HG03060 (cell line): ENCODE results near the gene SNU13.
"Not testable (repeated sequence)": the region's sequence is repeated elsewhere in the genome, so short reads cannot be mapped to it uniquely, and the experiment has no call there.

ENCODE experiments used
- ATAC-seq: cut with Tn5 transposase; IDR thresholded peaks from one replicate; pipeline ENCODE4 v1.9.1; 2021; ENCODE audit warnings: low read depth, moderate number of reproducible peaks; ENCODE audit not compliant: unreplicated experiment

SNU13 gene

DNA sequence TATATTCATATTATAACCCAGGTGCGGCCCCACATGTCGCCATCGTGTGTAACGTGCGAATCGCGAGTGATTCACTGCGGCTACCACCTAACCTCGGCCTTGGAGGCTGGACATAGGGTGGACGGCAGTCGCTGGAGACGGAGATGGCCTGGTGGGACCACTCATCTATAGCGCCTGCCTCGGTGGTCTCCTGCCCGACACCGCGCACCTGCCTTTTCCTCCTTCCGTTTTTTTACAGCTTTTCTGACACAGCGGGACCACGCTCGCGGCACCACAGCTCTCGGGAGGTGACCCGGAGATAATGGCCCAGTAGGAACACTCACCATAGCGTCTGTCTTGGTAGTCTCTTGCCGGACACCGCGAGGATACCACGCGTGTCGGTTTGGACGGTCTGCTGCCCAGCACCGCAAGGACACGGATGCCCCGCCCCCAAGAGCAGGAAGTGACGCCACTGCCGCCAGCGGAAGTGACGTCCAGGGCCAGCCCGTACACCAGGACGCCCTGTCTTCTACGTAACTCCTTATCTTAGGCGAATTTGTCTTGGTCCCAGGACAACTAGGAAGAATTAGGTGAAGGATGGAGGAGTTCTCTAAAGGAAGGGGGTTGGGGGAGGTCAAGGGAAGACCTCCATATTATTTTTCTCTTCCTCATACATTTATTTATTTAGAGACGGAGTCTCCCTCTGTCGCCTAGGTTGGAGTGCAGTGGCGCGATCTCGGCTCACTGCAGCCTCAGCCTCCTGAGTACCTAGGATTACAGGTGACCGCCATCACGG lies 6.4 kb downstream of the SNU13 start:
- no peak for ATAC-seq

DNA sequence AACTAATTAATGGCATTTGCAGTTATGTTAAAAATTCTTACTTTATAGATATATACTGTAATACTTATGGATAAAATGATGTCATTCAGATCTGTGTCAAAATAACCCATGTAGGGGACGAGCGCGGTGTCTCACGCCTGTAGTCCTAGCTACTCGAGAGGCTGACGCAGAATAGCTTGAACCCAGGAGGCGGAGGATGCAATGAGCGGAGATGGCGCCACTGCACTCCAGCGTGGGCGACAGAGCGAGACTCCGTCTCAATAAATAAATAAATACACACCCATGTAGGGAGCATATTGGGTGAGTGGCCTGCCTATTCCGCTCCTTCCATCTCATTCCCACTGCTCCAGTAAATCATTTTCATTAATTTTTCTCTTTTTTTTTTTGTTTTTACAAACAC lies 7.1 kb downstream of the SNU13 start:
- ATAC-seq = no peak

DNA sequence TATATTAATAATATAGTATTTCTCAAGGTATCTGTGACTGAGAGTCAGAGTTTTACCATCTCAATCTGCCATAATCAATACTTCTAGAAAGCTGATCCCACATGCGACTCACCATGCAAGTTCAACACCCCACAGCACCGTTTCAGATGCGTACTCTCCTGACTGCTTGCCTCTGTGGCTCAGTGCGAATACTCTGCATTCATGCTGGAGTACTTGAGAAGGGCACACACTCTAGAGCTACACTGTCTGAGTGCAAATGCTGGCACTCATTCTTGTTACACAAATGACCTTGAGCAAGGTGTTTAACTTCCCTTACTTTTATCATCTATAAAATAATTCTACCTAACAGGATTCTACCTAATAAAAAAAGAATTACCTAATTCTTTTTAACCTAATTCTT lies 12.5 kb downstream of the SNU13 start:
- no peak for ATAC-seq

DNA sequence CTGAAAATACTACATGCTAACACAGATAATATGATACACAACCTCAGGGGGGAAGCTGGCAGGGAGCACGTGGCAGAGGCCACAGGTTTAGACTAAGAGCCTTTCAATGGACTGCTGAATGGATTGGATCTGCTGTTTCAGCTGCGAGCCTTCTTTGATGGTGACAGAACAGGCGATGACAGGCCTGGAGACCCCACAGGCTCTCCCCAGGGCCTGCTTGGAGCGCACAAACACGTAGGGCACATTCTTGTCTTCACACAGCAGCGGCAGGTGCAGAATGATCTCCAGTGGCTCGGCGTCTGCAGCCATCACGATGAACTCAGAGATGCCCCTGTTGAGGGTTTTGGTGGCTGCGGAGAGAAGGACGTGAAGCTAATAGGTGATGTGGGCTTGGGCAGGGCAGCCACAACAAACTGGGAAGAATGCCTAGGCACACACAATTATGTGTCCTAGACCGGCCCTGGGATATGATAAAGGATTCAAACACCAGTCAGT lies 13.8 kb downstream of the SNU13 start:
- no peak for ATAC-seq

DNA sequence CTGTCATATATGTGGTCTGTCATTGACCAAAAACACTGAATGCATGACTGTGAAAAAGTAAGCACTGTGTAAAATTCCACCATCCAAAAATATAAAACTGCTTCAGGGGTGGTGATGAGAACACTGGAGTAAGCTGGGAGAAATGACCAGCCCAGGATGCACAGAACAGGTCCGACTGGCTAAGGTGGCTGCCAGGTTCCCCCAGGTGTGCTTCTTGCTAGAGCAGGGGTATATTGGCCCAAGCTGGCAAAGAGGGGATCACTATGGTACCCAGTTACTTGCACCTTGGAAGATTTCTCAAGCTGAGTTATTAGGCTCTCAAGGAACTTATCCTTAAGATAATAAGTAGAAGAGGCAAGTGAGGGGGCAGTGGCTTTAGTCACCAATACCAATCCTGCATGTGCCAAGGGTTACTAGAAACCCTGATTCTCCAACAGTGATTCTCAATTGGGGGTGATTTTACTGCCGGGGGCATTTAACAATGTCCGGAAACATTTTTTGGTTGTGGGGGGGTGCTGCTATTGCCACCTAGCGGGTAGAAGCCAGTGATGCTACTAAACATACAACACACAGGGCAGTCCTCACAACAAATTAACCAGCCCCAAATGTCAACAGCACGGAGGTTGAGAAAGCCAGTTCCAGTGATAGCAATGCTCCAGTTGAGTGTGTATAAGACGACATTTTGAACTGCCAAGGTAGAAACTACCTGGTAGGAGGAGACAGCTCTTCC lies 15.7 kb downstream of the SNU13 start:
- no peak for ATAC-seq

DNA sequence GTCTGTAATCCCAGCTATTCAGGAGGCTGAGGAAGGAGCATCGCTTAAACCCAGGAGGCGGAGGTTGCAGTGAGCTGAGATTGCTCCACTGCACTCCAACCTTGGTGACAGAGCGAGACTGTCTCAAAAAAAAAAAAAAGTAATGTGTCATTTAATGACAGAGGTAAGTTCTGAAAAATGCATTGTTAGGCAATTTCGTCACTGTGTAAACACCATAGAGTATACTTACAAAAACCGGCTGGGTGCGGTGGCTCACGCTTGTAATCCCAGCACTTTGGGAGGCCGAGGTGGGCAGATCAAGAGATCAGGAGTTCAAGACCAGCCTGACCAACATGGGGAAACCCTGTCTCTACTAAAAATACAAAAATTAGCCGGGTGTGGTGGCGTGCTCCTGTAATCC lies 16.6 kb downstream of the SNU13 start:
- not testable (repeated sequence) for ATAC-seq

DNA sequence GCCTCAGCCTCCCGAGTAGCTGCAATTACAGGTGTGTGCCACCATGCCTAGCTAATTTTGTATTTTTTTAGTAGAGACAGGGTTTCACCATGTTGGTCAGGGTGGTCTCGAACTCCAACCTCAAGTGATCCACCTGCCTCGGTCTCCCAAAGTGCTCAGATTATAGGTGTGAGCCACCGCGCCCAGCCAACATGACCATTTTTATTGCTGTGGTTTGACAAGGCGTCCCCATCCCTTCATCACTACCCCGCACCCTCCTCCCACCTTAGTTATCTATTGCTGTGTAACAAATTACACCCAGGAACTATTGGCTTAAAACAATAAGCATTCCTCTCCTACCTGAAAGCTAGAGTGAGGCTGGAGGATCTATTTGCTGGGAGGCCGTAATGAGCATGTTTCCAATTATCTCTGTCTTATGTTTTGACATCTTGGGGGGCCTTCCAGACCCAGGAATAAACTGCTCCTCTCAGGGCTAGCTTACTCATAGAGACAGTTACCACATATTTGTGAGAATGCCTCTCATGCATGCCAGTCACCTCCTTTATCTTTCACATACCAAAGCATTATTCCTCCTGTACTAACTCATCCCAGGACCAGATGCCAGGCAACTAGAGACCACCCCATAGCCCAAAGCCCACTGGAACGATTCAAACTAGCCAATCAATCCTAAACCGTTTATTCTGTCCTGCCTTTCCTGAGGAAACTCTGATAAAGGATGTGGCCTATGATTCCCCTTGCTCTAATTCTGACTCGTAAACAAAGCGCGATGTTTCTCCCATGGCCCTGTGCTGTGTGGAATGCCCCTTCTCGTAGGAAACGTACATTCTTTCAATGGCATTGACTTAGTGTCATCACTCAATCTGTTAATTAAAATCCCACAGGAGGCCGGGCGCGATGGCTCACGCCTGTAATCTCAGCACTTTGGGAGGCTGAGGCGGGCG lies 19.4 kb downstream of the SNU13 start:
- ATAC-seq = no peak

DNA sequence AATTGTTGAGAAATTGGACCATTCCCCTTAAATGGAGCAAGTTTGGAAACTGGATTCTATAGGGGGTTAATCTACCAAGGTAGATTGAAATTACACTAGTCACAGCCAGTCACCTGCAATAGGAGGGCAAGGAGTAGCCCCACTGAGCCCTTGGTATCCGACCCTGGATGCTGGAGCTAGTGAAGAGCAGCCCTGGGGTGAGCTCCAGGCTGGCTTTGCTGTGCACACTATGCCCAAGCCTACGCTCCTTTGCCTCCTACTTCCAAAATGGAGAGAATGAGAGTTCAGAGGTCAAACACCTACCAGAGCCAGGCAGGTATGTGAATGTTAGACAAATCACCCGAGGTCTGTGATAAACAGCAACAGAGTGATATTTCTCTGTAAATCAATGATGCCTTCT lies 23.7 kb downstream of the SNU13 start:
- no peak for ATAC-seq

DNA sequence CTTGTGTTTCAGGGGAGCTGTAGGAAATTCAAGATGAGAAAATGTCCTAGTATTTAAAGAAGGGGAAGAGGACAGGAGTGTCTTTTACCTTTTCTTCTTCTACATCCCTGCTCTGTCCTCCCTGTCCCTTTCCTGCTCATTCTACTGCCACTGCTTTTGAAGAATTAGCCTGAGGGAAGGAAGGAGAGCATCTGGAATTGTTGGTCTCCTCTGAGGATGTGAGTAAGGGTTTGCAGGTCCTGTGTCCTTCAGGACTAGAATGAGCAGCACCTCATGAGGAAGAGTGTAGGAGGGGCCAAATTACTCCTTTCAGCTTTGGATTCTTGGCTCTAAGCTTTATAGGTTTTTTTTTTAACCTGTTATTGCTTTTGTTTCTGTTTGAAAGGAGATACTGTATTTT lies 24.2 kb downstream of the SNU13 start:
- no peak for ATAC-seq

DNA sequence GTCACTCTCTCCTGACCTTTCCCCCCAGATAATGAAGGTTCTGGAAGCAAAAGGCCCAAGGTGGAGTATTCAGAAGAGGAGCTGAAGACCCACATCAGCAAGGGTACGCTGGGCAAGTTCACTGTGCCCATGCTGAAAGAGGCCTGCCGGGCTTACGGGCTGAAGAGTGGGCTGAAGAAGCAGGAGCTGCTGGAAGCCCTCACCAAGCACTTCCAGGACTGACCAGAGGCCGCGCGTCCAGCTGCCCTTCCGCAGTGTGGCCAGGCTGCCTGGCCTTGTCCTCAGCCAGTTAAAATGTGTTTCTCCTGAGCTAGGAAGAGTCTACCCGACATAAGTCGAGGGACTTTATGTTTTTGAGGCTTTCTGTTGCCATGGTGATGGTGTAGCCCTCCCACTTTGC lies 25.1 kb downstream of the SNU13 start:
- not testable (repeated sequence) for ATAC-seq

DNA sequence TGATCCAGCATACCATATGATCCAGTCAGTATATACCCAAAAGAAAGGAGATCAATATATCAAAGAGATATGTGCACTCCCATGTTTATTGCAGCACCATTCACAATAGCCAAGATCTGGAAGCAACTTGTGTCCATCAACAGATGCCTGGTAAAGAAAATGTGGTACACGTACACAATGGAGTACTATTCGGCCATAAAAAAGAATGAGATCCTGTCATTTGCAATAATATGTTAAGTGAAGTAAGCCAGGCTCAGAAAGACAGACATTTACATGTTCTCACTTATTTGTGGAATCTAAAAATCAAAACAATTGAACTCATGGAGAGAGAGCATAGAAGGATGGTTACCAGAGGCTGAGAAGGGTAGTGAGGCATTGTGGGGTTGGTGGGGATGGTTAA lies 27.0 kb downstream of the SNU13 start:
- no peak for ATAC-seq

DNA sequence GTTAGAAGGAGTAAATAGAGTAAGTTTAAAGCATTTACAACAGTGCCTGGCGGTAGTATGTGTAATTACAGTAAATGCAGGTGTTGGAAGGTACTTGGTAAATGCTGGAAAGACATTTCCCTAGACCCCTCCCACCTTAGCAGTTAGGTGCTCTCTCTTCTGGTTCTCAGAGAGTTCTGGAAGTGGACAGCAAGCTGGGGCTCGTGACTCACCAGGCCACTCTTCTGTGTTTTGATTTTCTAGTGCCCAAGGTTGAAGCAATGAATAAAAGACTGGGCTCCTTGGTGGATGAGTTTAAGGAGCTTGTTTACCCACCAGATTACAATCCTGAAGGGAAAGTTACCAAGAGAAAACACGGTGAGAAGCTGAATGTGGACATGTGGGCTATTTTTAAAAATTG lies 27.6 kb downstream of the SNU13 start:
- no peak for ATAC-seq

DNA sequence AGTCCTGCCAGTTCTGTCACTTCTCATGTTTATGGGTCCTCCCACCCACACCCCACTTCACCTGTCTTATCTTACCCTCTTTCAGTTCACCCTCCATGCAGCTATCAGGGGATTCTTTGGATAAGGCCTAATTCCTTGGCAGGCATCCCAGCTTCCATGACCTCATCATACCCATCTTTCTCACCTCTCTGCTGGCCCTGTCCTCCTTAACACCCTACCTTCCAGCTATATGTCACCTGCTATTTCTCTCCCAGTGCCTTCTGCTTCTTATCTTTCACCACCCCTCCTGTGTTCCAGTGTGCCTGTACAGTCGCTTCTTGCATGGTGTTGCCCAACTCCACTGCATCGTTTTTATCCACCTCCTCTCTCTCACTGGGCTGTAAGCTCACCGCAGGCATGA lies 28.3 kb downstream of the SNU13 start:
- ATAC-seq = no peak

DNA sequence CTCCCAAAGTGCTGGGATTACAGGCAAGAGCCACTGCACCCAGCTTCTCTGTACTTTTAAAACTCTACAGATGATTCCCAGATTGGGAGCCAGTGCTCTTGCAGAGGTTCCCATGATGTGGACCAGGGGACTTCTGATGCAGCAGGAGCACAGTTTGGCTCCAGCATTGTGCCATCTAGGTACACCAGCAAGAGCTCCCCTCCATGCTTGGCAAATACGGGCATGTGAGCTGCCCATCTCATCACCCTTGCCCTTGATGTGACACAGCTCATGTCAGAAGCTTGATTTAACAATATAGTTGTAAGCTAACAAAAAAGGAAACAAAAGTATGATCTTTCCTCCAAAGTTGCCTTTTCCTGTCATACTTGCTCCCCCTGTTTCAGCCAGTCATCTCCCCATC lies 28.7 kb downstream of the SNU13 start:
- ATAC-seq = no peak

DNA sequence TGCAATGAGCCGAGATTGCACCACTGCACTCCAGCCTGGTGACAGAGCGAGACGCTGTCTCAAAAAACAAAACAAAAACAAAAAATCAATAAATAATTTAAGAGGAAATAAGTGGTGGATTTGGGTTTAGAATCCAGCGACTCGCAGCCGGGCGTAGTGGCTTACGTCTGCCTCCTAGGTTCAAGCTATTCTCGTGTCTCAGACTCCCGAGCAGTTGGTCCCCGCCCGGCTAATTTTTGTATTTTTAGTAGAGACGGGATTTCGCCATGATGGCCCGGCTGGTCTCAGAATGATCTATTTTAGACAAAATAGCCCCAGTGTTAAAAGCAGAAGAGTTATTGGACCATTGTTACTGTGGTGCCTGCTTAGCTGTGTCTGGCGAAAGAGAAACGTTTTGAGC lies 29.8 kb downstream of the SNU13 start:
- ATAC-seq = no peak

DNA sequence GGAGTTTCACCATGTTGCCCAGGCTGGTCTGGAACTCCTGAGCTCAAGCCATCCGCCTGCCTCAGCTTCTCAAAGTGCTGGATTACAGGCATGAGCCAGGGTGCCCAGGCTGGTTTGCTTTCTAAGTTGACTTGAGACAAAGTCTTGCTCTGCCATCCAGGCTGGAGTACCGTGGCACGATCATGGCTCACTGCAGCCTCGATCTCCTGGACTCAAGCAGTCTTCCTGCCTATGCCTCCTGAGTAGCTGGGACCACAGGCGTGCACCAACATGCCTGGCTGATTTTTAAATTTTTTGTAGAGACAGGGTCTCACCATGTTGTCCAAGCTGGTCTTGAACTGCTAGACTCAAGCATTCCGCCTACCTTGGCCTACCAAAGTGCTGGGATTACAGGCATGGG lies 31.0 kb downstream of the SNU13 start:
- no peak for ATAC-seq

DNA sequence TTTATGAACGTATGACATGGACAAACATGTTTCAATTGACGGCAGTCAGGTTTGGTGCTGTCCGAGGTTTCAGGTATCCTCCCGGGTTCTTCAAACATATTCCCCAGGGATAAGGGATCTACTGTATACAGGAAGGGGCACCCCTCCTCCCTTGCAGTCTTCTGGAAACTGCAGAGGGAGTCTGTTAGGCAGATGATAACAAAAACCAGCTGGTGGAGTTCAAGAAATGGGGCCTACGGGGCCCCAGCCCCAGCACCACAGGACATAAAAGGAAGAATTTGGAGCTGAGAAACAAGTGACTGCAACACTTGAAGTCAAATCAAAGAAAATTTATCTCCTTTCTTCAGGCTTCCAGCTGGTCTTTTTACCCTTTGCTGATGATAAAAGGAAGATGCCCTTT lies 32.1 kb downstream of the SNU13 start:
- ATAC-seq = no peak

DNA sequence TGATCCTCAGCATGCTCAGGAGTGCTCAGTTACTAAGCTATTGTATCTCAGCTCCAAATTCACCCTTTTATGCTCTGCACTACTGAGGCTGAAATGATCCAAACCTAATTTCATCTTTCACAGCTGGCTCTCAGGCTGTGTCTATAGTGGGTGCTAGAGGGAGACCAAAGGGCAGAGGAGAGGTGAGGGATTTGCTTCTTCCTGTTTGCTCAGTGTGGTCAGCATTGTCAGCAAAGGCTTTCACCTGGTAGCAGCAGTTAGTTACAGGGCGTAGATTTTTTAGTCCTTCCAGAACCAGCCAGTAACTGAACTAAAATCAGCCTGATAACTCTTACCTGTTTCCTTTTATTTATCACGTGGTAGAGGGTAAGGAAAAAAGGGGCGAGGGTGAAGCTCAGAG lies 34.3 kb downstream of the SNU13 start:
- ATAC-seq = no peak

DNA sequence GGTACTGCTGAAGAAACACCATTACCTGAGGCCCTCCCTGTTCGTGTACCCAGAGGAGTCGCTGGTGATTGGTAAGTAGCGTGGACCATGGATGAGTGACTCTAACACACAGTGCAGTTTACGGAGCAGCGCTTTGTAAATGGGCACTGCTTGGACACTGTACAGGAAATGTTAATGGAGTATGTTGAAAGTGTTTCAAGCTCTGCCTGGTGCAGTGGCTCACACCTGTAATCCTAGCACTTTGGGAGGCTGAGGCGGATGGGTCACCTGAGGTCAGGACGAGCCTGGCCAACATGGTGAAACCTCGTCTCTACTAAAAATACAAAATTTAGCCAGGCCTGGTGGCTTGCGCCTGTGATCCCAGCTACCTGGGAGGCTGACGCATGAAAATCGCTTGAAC lies 37.8 kb downstream of the SNU13 start:
- no peak for ATAC-seq

DNA sequence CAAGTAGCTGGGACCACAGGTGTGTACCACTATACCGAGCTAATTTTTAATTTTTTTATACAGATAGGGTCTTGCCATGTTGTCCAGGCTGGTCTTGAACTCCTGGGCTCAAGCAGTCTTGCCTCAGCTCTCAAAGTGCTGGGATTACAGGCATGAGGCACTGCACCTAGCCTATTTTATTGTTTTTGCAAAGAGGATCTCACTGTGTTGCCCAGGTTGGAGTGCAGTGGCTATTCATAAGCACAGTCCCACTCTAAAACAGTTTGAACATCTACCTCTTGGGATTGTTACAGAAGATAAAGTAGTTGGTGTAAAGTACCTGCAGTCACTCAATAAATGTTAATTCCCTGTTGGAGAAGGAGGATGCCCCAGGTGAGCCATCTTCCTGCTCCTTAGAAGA lies 38.4 kb downstream of the SNU13 start:
- ATAC-seq = no peak

DNA sequence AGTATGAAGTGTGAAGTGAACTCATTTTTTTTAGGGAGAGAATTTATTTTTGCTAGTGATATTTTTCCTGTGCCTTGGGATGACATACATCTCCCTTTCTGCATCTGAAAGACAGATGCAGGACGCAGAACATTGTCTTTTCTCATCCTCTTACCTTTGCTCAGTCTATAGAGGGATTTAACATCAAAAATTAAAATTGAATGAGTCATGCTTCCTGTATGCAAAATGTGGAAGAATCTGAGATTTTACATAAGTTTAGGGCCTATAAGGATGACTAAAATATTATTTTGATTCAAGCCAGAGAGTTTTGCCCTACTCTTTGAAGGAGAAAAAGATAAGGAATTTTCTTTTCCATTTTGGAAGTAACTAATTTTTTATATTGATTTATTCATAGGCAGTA lies 40.2 kb downstream of the SNU13 start:
- ATAC-seq = no peak
